Ovary (tissue), 3 donors: Measurements from ENCODE around the gene ERCC3.
"Not testable (repeated sequence)": the region's sequence is repeated elsewhere in the genome, so short reads cannot be mapped to it uniquely, and the experiment has no call there.

Experiments used
- CTCF ChIP-seq, 3 donors: fragments of 450-650 bp in 2 of 3; fragments of 200-600 bp in 1 of 3; IDR thresholded peaks; one replicate each; pipeline versions ENCODE4 v1.5.1 to v1.8.0; 2016 to 2022; ENCODE audit warnings: antibody characterized with exemption in 3 of 3, mild to moderate bottlenecking in 1 of 3
- EP300 ChIP-seq: sonication (generic); formaldehyde crosslinking; IDR thresholded peaks from one replicate; pipeline ENCODE4 v1.6.1; 2017; ENCODE audit warnings: antibody characterized with exemption
- POLR2A ChIP-seq: fragments of 450-650 bp; IDR thresholded peaks from one replicate; pipeline ENCODE4 v1.6.1; 2017; ENCODE audit warnings: antibody characterized with exemption, mild to moderate bottlenecking, moderate library complexity
- donor health status: DM: no; HTN: no; CAD: no.

DNA sequence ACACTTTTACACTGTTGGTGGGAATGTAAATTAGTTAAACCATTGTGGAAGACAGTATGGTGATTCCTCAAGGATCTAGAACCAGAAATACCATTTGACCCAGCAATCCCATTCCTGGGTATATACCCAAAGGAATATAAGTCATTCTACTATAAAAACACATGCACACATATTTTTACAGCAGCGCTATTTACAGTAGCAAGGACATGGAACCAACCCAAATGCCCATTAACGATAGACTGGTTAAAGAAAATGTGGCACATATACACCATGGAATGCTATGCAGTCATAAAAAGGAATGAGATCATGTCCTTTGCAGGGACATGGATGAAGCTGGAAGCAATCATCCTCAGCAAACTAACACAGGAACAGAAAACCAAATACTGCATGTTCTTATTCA lies 79.7 kb downstream of the ERCC3 start:
- TF ChIP-seq CTCF (IDR thresholded peaks at IDR 0.05); POLR2A; EP300: not testable (repeated sequence)
